HL-60/S4 treated with phorbol 12-myristate 13-acetate at 8.2 ng/mL for 4 days and 3 days (cell line): ENCODE results near the gene ZNF423.

Source experiments
- in situ Hi-C: fragments of 300-500 bp; cut with MboI; formaldehyde crosslinking; loops from 2 replicates; pipeline ENCODE4 v1.15.0; 2022; ENCODE audit warnings: low sequenced_read_pairs

The ZNF423 gene

GRCh38 chr16:49827805-49828438 lies 28.0 kb downstream of the ZNF423 start:
- in situ Hi-C loops: no loop called here

DNA sequence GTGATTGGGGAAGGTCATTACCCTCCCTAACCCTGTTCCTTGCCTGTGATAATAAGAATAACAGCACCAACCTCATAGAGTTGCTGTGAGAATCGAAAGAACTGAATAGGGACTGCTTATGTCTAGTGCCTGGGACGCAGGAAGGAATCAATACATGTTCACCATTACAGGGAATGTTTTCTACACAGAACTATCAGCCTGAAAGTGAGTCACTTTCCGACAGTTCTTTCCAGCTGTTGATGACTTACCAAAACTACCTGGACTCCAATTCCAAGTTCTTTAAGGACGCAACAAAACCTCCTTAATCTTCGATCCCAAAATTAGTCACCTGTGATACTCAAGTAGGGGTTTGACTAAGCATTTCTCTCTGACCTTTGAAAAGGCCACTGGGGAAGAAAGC lies 29.4 kb downstream of the ZNF423 start:
- in situ Hi-C loops: no loop called here

DNA sequence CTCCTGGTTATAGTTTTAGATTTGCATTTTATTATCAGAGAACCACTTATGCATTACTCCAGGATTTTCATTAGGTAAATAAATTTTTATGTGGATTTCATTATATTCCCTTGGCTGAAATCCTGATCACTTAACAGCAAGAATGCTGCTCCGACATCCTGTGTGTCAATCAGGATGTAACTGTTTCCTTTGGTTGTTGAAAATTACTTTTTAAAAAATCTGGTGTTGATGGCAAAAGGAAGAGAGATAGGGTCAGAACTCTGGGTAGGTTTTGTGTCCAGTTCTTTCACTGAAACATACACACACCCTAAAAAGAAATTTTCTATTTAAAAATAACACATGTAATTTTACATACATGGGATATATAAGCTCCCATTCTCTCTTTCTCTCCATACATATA lies 30.9 kb downstream of the ZNF423 start:
- in situ Hi-C loops: no loop called here

DNA sequence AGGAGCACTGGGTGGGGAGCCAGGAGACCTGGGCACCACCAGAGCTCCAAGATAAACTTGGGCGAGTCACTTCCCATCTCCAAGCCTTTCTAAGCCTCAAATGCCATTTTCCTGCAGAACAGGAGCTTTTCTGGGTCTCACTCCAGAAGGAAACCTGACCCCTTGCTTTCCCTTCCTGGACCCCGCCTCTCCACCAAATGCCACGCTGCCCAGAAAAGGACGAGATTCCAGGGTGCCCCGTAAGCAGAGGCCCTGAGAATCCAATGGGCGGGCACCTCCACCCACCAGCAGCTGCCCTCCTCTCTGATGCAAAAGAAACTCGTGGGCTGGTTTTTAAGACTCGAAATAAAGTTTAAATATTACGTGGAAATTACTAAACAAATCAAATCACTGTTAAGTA lies 31.3 kb downstream of the ZNF423 start:
- in situ Hi-C loops: no loop called here

GRCh38 chr16:49822649-49823370 lies 33.1 kb downstream of the ZNF423 start:
- in situ Hi-C loops: no loop called here

DNA sequence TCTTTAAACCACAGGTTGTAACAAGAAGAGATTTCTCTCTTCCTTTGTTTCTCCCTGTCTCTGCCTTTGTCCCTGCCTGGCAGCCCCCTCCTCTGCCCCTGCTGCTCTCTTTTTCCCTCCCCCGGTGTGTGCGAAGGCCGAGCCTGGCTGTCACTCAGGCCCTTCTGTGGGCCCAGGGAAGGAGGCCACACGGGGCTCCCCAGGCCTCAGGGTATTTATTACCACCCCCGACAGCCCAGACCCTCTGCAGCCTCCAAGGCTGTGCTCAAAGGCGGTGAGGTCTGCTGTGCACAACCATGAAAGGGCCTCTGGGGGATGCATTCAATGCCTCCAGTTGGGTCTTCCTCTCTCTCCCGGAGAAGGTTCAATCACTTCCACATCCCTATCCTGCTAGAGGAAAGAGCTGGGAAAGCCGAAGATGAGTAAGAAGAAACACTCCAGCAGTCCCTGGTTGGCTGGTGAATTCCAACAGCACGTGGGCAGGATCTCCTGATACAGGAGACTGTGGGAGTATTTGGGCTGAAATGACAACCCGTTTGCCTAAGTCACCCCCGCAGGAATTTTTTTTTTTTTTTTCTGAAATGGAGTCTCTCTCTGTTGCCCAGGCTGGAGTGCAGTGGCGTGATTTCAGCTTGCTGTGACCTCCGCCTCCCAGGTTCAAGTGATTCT lies 34.2 kb downstream of the ZNF423 start:
- in situ Hi-C loops: no loop called here

DNA sequence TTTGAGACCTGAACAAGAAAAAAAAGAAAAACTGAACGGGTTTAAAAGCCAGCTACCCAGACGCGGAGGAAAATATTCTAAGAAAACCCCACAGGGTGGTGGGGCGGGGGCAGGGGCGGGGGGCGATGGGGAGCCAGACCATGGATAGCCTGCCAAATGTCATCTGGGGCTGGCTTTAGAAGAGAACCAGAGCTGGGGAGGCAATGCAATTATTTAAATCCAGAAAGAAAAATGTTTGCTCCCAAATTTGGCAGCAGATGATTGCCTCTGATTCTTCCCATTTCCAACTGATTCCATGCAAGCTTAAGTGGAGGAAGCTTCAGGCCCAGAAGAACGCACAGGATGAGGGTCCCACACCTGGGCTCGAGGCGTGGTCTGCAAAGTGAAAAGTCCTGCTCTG lies 34.8 kb downstream of the ZNF423 start:
- in situ Hi-C loops: no loop called here

DNA sequence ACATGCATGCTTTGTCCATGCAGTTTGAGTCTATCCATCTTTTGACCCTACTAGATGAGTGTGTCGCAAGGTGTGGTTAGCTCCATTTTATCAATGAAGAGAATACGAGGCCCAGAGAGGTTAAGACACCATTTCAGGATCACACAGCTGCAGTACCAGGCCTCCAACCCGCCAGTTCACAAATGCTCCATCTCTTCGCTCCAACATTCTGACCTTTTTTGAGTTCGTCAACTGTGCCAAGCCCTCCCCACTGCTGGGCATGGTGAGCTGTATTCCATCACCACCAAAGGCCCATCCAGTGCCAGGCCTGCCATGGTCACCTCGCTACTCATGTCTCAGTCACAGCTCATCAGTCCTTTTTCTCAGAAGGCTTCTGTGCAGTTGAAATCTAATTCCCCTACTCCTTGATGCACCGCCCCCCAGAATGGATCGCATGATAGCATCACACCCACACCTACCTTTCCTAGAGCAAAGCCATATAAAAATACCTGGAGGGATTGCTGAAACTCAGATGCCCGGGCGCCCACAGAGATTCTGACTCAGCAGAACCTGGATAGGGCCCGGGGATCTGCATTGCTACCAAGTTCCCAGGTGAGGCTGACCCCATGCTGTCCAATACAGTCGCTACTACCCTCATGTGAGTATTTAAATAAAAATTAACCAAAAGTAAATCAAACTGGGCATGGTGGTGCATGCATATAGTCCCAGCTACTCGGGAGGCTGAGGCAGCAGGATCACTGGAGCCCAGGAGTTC lies 38.0 kb downstream of the ZNF423 start:
- in situ Hi-C loops: no loop called here

DNA sequence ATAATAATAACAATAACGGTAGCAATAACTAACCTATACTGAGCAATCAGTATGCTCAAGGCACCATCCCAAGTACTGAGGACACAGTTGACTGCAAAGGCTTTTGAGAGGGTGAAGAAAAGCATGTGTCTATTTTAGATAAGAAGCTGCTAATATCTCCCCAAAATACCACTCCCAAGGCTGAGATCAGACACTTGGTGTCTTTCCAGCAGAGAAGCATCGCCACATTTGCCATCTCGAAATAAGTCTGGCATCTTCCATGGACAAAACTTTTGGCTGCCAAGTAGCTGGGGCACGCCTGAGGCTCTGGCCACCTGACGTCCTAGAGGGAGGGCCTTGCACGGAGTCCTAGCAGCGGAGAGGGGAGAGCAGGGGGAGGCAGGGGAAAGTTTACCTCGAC lies 39.0 kb downstream of the ZNF423 start:
- in situ Hi-C loops: no loop called here

DNA sequence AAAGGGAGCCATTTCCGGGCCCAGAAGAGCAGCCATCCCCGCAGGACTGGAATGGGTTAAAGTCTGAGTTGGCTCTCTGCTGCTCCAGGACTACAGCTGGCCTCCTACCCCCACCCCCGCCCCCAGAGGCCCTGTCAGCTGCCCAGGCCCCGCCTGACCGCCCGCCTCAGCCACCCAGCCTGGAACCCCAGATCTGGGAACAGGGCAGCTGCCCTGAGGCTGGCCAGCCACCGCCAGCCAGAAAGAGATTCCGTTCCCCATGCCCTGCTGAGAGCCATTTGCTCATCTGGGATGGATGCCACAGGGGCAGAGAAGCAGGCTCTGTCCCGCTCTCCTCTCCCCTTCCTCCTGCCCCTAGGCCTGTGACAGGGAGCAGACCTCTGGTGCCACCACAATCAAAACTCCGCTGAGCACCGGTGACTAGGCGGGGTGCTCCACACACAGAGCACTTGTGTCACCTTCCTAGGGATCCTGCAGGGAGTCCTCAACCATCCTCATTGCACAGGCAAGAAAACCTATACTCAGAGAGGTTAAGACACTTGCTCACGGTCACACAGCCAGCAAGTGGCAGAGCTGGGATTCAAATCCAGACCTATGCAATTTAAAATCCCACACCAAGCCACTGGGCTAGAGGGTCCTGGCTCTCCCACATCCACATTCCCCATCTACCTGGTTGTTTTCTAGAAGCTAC lies 44.1 kb downstream of the ZNF423 start:
- in situ Hi-C loops: no loop called here

GRCh38 chr16:49810831-49811230 lies 45.1 kb downstream of the ZNF423 start:
- in situ Hi-C loops: no loop called here

DNA sequence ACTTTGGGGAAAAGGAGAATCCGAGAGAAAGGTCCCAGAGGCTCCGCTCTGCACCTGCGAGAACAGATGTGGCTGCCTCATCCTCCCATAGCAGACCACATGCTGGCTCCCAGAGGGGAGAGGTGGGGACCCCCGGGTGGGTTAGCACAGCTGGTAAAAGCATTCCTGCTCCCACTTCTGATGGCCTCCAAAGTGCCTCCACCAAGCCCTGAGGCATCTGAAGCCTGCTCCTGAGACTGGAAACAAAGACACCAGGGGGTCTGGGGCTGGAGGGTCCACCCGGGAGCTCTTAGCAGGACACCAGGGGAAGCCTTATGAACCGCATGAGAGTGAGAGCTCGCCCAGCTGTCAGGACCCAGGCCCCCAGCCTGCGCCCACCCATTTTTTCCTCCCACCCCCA lies 46.4 kb downstream of the ZNF423 start:
- in situ Hi-C loops: no loop called here

- in situ Hi-C loops: no loop called here
Observed at GRCh38 chr16:49809062-49809461, 46.9 kb downstream of the ZNF423 start.

DNA sequence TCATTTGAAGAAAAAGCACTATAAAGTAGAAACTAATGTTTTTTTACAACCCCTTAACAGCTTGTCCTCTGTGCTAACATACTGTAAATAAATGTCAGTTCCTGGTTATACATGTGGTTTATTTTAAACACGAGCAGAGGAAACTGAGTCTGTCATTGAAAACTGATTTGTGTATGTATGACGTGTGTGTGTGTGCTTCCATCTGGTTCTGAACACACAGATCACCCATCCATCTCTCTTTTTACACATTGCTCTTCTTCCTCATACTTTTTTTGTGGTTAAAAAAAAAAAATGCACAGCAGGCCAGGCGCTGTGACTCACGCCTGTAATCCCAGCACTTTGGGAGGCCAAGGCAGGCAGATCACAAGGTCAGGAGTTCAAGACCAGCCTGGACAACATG lies 49.5 kb downstream of the ZNF423 start:
- in situ Hi-C loops: no loop called here

- in situ Hi-C loops: no loop called here
Observed at GRCh38 chr16:49801290-49801689, 54.6 kb downstream of the ZNF423 start.

GRCh38 chr16:49800876-49801275 lies 55.0 kb downstream of the ZNF423 start:
- in situ Hi-C loops: no loop called here

DNA sequence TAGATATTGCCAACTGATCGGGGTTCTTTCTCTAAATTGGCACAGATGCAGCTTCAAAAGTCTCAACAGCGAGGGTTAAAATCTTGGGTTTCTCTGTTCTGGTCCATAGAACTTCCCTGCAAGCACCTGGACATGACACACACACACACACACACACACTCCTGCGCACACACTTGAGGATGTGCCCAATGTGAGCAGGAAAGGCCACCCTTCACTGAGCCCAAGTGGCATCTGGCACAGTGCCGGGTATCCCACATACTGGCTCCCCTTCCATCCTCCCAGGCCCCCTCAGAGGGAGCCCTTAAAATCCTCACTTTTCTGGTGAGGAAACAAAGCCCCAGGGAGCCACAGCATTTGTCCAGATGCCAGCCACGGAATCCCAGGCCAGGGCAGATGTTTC lies 55.5 kb downstream of the ZNF423 start:
- in situ Hi-C loops: no loop called here

- in situ Hi-C loops: no loop called here
Observed at GRCh38 chr16:49799172-49799571, 56.7 kb downstream of the ZNF423 start.

- in situ Hi-C loops: no loop called here
Observed at GRCh38 chr16:49795513-49795912, 60.4 kb downstream of the ZNF423 start.

DNA sequence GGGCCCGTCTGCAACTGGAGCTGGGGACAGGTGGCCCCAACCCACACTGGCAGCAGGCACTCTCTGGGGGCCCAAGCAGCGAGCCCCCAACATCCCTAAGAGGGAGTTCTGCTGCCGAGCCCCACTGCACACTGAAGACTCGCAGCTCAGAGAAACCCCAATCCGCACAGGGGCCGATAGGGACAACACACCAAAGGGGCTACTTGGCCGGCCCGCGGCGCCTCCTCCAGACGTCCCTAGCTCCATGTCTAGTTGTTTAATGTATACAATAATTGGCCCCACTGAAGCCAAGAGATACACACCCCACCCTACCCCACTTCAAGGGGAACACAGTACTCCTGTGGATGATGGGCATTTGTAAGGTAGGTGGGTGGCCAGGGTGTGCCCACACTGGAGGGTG lies 62.7 kb downstream of the ZNF423 start:
- in situ Hi-C loops: no loop called here

DNA sequence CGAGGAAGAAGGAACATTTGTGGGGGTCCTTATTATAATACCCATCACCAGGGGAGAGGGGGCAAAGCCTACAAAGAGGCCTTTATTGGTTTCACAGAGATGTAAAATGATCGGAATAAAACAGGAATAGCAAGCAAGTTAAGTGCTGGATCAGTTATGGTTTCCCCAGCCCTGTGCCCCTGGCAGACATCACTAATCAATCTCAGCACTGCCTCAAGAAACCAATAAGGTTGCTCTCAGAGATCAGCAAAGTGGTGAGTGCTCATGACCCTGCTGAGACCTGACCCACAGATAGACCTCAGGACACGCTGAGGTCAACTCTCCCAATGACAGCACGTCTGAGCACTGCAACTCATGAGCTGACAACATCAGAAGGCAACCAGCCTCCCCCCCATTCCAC lies 66.3 kb downstream of the ZNF423 start:
- in situ Hi-C loops: no loop called here
